Neural crest cell (in vitro differentiated cells): ENCODE data around the gene GDF7. TPM values are rescaled to one million over a fixed set of nuclear protein-coding genes. Genes with fewer than 3 reads are reported as not detected.

Experiments
- DNase-seq: peaks from one replicate; pipeline ENCODE4 v3.0.0; 2021; ENCODE audit warnings: low read depth, mixed read lengths, low spot score
- H3K27ac Mint-ChIP-seq: one replicate; pipeline ENCODE4 v1.8.0; 2021; ENCODE audit warnings: mild to moderate bottlenecking, mixed read lengths; ENCODE audit not compliant: unreplicated experiment
- H3K27me3 Mint-ChIP-seq: 2 replicates; pipeline ENCODE4 v1.8.0; 2021; ENCODE audit warnings: low read depth, mild to moderate bottlenecking, mixed read lengths
- H3K36me3 Mint-ChIP-seq: 2 replicates; pipeline ENCODE4 v1.8.0; 2021; ENCODE audit warnings: low read depth, mild to moderate bottlenecking, mixed read lengths
- H3K4me1 Mint-ChIP-seq: 2 replicates; pipeline ENCODE4 v1.8.0; 2021; ENCODE audit warnings: mixed read lengths
- H3K4me3 Mint-ChIP-seq: one replicate; pipeline ENCODE4 v1.8.0; 2021; ENCODE audit warnings: mild to moderate bottlenecking, mixed read lengths
- H3K9me3 Mint-ChIP-seq: 2 replicates; pipeline ENCODE4 v1.8.0; 2021; ENCODE audit warnings: mixed read lengths
- long read RNA-seq: library from polyadenylated mRNA; unstranded; transcript quantifications from one replicate; pipeline ENCODE4 v2.0.0, GENCODE V29; 2020
- total RNA-seq: library from RNA; stranded (reverse); gene quantifications from 2 replicates; pipeline ENCODE4 v1.2.1, GENCODE V29; 2021
- TF ChIP-seq, protein P1 (sequence below): fragments of 200-600 bp; sonication (generic); conservative IDR thresholded peaks from 2 replicates; pipeline ENCODE4 v1.5.0; 2021; ENCODE audit warnings: antibody characterized with exemption, mild to moderate bottlenecking

Gene GDF7
- 0.36 and 0.40 TPM in 2 replicates for total RNA-seq
- long read RNA-seq: 0 reads

DNA sequence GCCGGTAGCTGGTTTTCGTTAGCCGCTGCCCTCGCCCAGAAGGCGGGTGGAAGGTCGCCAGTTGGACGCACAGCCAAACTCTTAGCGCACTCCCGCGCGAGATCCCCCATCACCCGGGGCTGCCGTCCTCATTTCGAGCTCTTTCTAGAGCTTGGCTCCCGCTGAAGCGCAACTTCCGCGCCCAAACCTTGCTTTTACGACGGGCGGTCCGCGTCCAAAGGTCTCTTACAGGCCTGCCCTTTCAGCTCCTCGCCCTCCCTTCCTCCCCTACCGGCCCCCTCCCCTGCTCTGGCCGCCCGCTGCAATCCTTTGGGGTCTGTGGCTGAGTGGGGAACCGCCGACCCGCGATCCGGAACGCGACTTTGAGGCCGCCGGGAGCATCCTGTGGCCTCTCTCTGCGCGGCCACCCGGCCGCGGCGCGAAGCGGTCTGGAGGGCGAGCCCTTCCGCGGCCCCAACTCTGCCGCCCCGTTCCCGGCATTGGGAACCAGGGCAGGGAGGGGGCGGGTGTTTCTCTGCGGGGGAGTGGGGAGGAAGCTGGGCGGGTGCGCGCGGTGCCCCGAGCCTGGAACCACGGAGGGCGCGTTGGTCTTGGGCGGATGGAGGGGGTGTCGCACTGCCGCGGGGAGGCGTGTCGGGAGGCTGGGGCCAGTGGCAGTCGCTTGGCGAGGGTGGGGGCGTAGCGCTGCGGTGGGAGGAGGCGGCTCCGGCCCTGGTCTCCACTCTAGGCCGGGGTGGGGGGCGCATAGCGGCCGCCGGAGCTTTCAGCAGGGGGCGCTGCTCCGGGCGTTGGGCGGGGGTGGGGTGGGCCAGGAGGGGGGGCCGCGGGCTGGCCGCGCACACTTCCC is at the start of gene GDF7:
Gene GDF7, plus strand, starts transcription at position 841 of the 847 bp plus-strand sequence. CDS start 96 bp downstream, outside the sequence.
- Mint-ChIP-seq H3K4me3 (peak within 1 kb of the TSS; percentile 84), H3K9me3 (no peaks in the 10 kb centered on the region), H3K27me3 (peaks cover 96% of the 10 kb centered on the region), H3K4me1 (peaks cover 4% of the 10 kb centered on the region), H3K27ac (no peak within 1 kb of the TSS), H3K36me3 (no peaks in the 10 kb centered on the region)
- no peak for DNase-seq
- TF ChIP-seq, protein P1, sequence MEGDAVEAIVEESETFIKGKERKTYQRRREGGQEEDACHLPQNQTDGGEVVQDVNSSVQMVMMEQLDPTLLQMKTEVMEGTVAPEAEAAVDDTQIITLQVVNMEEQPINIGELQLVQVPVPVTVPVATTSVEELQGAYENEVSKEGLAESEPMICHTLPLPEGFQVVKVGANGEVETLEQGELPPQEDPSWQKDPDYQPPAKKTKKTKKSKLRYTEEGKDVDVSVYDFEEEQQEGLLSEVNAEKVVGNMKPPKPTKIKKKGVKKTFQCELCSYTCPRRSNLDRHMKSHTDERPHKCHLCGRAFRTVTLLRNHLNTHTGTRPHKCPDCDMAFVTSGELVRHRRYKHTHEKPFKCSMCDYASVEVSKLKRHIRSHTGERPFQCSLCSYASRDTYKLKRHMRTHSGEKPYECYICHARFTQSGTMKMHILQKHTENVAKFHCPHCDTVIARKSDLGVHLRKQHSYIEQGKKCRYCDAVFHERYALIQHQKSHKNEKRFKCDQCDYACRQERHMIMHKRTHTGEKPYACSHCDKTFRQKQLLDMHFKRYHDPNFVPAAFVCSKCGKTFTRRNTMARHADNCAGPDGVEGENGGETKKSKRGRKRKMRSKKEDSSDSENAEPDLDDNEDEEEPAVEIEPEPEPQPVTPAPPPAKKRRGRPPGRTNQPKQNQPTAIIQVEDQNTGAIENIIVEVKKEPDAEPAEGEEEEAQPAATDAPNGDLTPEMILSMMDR: peak; percentile 51

- Mint-ChIP-seq H3K27me3 (peaks cover 6% of the 10 kb centered on the region), H3K4me1 (peaks cover 45% of the 10 kb centered on the region), H3K27ac (peak overlapping the region; percentile 91), H3K36me3 (peaks cover 6% of the 10 kb centered on the region), H3K4me3 (no peak overlapping the region), H3K9me3 (no peaks in the 10 kb centered on the region)
- TF ChIP-seq, protein P1: peak; percentile 35
- DNase-seq: no peak
Observed at GRCh38 chr2:20617892-20618467, 49.0 kb upstream of the GDF7 start.

- no peaks in the 10 kb centered on the region for H3K9me3 Mint-ChIP-seq
- peaks cover 6% of the 10 kb centered on the region for H3K27me3 Mint-ChIP-seq
- no peak overlapping the region for H3K4me3 Mint-ChIP-seq
- TF ChIP-seq, protein P1: no peak
- peaks cover 6% of the 10 kb centered on the region for H3K36me3 Mint-ChIP-seq
- no peak for DNase-seq
- H3K27ac Mint-ChIP-seq: no peak overlapping the region
- peaks cover 48% of the 10 kb centered on the region for H3K4me1 Mint-ChIP-seq
Observed at GRCh38 chr2:20618468-20618885, 48.5 kb upstream of the GDF7 start.

GRCh38 chr2:20618886-20619521 is 47.9 kb upstream of the GDF7 start:
- DNase-seq: no peak
- Mint-ChIP-seq H3K27me3 (peaks cover 6% of the 10 kb centered on the region), H3K9me3 (no peaks in the 10 kb centered on the region), H3K4me1 (peaks cover 44% of the 10 kb centered on the region), H3K36me3 (peaks cover 6% of the 10 kb centered on the region), H3K27ac (no peak overlapping the region), H3K4me3 (no peak overlapping the region)
- TF ChIP-seq, protein P1: no peak

DNA sequence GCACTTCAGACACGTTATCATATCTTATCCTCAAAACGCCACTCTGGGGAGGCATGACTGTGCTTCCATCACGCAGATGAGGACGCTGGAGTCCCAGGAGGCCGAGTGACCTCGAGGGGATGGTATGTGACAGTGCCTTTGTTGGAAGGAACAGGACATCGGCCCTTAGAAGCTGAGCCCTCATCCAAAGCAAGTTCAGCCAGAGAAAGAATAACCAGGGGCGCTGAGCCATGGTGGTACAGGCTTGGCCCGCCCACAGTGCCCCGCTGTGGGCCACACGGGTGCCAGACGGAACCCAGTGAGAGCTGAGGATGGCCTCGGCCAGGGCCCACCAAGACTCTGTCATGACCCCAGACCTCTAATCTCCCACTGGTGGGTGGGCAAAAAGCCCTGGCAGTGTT is 47.3 kb upstream of the GDF7 start:
- Mint-ChIP-seq H3K27ac (peak overlapping the region; percentile 84), H3K9me3 (no peaks in the 10 kb centered on the region), H3K4me1 (peaks cover 38% of the 10 kb centered on the region), H3K27me3 (peaks cover 6% of the 10 kb centered on the region), H3K4me3 (no peak overlapping the region), H3K36me3 (peaks cover 6% of the 10 kb centered on the region)
- TF ChIP-seq, protein P1: no peak
- DNase-seq: no peak
